Right lobe of liver (tissue), 6 donors: ENCODE results near the gene CDC14C. TPM values are rescaled to one million over a fixed set of nuclear protein-coding genes. Genes with fewer than 3 reads are reported as not detected.
A peak's percentile ranks its signal among the peaks of the same experiment; 100 is the strongest.

Source experiments
- ATAC-seq, 4 donors: fragments of 200-7000 bp; cut with Tn5 transposase; one replicate each; pipeline ENCODE4 v1.9.1; 2020; ENCODE audit warnings: mild to moderate bottlenecking in 4 of 4, moderate library complexity in 4 of 4
- DNase-seq, 3 donors: peaks; one replicate each; pipeline ENCODE4 v3.0.0-alpha.2; 2020
- H3K27ac ChIP-seq, 3 donors: fragments of 200-600 bp; one replicate each; pipeline ENCODE4 v1.8.0; 2022
- H3K27me3 ChIP-seq, 2 donors: fragments of 200-600 bp; one replicate each; pipeline ENCODE4 v1.8.0; 2022
- H3K36me3 ChIP-seq, 4 donors: fragments of 200-600 bp; sonication (generic) in 1 of 4; one replicate each; pipeline versions ENCODE4 v1.5.1 to v1.8.0; 2017 to 2022; ENCODE audit warnings: control low read depth in 1 of 4
- H3K4me1 ChIP-seq, 4 donors: fragments of 200-600 bp; sonication (generic) in 1 of 4; one replicate each; pipeline versions ENCODE4 v1.5.1 to v1.8.0; 2017 to 2022; ENCODE audit warnings: control low read depth in 1 of 4
- H3K4me3 ChIP-seq, 3 donors: fragments of 200-600 bp; one replicate each; pipeline ENCODE4 v1.8.0; 2022
- H3K9me3 ChIP-seq, 4 donors: fragments of 200-600 bp; sonication (generic) in 1 of 4; one replicate each; pipeline versions ENCODE4 v1.5.1 to v1.8.0; 2017 to 2022; ENCODE audit warnings: control low read depth in 1 of 4
- POLR2A ChIP-seq: fragments of 450-650 bp; IDR thresholded peaks from one replicate; pipeline ENCODE4 v1.6.1; 2017; ENCODE audit warnings: antibody characterized with exemption, mild to moderate bottlenecking
- WGBS: methylation state at CpG from one replicate; pipeline ENCODE4 v1.1.6; 2018; ENCODE audit warnings: low coverage, low lambda C conversion rate; ENCODE audit not compliant: insufficient coverage; ENCODE audit errors: missing lambda C conversion rate; 5-methylcytosine and 5-hydroxymethylcytosine counted together
- intact Hi-C, 2 donors: fragments of 100-400 bp; cut with DNase I; formaldehyde crosslinking; loops; one replicate each; pipeline versions ENCODE4 v1.11.2 to v1.14.1; 2022
- total RNA-seq, 6 experiments: library from RNA; depleted of rRNA in 2 of 6; stranded (reverse); fragments of >200 nt in 2 of 6; fragmentation: NEBNext Ultra II Directional in 3 of 6; extraction: Animal tissue kit (Norgen Biotek cat#: 25700) in 3 of 6; gene quantifications; one replicate each; pipeline versions ENCODE4 v1.1.0 to v1.2.4, GENCODE V29; 2016 to 2023
- TF ChIP-seq, protein P1 (sequence below), 4 donors: fragments of 200-600 bp in 3 of 4; fragments of 450-650 bp in 1 of 4; IDR thresholded peaks; one replicate each; pipeline versions ENCODE4 v1.5.1 to v1.8.0; 2016 to 2022; ENCODE audit warnings: antibody characterized with exemption in 4 of 4, mild to moderate bottlenecking in 2 of 4
- donor health status: DM: no; HTN: yes; CAD: no.
- donor health status: DM: no; HTN: no; CAD: no.
- donor health status: DM: no; HTN: no; CAD: no.
- donor health status: DM: no; HTN: yes; CAD: no.
- donor health status: DM: no; HTN: yes; CAD: no.

Gene CDC14C
- total RNA-seq, 6 experiments from 2014 or later, result not detected

DNA sequence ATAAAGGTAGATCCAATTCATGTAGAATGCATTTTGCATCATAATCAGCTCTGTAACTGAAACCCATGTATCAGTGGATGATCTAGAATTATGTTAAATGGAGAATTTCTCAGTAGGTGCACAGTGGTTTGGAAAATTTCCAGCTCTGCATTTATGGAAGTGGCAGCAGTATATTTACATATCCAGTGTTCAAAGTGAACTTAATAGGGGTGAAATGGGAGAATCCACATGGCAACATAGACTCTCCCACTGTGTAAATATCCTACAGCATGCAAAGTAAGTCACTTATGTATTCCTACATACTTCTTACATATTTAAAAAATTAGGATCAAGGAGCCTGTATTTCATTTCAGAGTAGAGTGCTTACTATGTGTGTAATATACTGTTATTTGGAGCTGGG, 35.3 kb downstream of the CDC14C start:
- intact Hi-C loops, result no loop called here
- Histone ChIP-seq H3K27ac (no peak overlapping the region), H3K4me3 (no peak overlapping the region), H3K4me1 (no peaks in the 10 kb centered on the region), H3K27me3 (no peaks in the 10 kb centered on the region), H3K36me3 (no peaks in the 10 kb centered on the region), H3K9me3 (no peaks in the 10 kb centered on the region)
- TF ChIP-seq, protein P1, sequence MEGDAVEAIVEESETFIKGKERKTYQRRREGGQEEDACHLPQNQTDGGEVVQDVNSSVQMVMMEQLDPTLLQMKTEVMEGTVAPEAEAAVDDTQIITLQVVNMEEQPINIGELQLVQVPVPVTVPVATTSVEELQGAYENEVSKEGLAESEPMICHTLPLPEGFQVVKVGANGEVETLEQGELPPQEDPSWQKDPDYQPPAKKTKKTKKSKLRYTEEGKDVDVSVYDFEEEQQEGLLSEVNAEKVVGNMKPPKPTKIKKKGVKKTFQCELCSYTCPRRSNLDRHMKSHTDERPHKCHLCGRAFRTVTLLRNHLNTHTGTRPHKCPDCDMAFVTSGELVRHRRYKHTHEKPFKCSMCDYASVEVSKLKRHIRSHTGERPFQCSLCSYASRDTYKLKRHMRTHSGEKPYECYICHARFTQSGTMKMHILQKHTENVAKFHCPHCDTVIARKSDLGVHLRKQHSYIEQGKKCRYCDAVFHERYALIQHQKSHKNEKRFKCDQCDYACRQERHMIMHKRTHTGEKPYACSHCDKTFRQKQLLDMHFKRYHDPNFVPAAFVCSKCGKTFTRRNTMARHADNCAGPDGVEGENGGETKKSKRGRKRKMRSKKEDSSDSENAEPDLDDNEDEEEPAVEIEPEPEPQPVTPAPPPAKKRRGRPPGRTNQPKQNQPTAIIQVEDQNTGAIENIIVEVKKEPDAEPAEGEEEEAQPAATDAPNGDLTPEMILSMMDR (IDR thresholded peaks at IDR 0.05), result no peak
- no peak for TF ChIP-seq POLR2A
- DNase-seq (no peak), ATAC-seq (no peak)

DNA sequence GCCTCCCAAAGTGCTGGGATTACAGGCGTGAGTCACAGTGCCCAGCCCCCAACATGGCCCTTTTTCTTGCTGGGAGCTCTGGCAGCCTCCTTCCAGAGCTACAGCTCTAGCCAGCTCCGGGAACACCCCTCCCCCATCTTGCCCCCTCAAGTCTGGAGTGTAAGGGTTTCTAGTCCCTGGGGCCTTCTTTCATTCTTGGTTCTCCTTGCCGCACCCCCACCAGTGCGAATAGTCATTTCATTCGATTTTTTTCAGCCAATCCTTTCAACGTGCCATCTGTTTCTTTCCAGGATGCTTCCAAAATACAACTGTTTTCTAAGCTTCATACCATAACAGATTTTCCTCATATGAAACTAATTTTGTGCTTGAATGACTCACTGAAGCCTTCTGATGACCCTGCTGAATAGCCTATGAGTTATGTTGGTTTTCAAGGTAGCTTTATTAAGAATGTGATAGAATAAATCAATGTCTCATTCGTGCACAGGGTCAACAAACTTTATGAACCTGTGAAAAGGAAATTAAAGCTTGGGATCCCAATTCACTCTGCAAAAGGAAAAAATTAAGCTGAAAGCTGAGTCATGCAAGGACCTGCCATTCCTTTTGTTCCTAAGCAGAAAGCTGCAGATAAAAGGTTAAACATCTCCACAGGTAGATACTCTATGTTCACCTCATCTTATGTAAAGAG, 38.6 kb downstream of the CDC14C start:
- H3K36me3 ChIP-seq, result no peaks in the 10 kb centered on the region
- WGBS, result 39% methylated on average over 7 of the region's 7 CpGs
- H3K4me3 ChIP-seq, result no peak overlapping the region
- DNase-seq (no peak), ATAC-seq (no peak)
- H3K27me3 ChIP-seq, result no peaks in the 10 kb centered on the region
- H3K9me3 ChIP-seq, result no peaks in the 10 kb centered on the region
- intact Hi-C loops, result no loop called here
- no peaks in the 10 kb centered on the region for H3K4me1 ChIP-seq
- H3K27ac ChIP-seq, result no peak overlapping the region
- TF ChIP-seq, protein P1 (IDR thresholded peaks at IDR 0.05), result no peak
- no peak for TF ChIP-seq POLR2A

DNA sequence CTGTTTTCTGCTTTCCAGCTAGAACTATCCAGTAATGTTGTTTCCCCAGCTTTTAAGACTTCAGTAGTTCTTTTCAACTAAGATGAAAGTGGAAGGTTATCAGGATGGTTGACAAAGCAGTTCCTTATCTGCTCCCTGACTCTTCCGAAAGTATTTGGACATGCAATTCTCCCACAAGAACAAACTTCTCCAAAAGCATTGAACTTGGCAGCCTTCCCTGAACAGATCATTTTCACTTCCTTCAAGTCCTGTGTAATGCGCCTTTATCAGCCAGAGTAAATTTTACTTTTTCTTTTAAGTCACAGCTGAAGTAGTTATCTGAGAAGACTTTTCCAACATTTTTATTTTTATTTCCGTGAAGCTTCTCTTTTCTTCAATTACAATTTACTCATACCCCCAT, 39.7 kb downstream of the CDC14C start:
- no peaks in the 10 kb centered on the region for H3K36me3 ChIP-seq
- DNase-seq, result no peak
- H3K27ac ChIP-seq, result no peak overlapping the region
- no peaks in the 10 kb centered on the region for H3K9me3 ChIP-seq
- no peaks in the 10 kb centered on the region for H3K4me1 ChIP-seq
- no peaks in the 10 kb centered on the region for H3K27me3 ChIP-seq
- TF ChIP-seq, protein P1 (IDR thresholded peaks at IDR 0.05), result no peak
- no peak for TF ChIP-seq POLR2A
- WGBS, result 15% methylated on average over 3 of the region's 3 CpGs
- peak in 2 of 4 donors; percentile 35 to 39 for ATAC-seq
- intact Hi-C loops, result no loop called here
- no peak overlapping the region for H3K4me3 ChIP-seq

DNA sequence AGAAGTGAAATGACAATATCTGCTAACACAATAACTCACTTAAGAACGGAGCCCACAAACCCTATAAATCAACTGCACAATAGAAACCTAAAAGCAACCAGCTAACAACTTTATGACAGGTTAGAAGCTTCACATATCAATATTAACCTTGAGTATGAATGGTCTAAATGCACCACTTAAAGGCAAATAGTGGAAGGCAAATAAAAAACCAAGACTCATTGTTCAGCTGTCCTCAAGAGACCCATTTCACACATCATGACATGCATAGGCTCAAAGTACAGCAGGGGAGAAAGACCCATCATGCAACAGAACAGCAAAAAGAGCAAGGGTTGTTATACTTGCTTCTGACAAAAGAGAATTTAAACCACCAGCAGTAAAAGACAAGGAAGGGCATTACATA, 46.8 kb downstream of the CDC14C start:
- no peak for TF ChIP-seq POLR2A
- TF ChIP-seq, protein P1 (IDR thresholded peaks at IDR 0.05), result no peak
- no peaks in the 10 kb centered on the region for H3K27me3 ChIP-seq
- DNase-seq (no peak), ATAC-seq (no peak)
- no peak overlapping the region for H3K27ac ChIP-seq
- WGBS, result 54% methylated on average over 1 of the region's 1 CpG
- no peak overlapping the region for H3K4me3 ChIP-seq
- no peaks in the 10 kb centered on the region for H3K36me3 ChIP-seq
- intact Hi-C loops, result no loop called here
- no peaks in the 10 kb centered on the region for H3K4me1 ChIP-seq
- no peaks in the 10 kb centered on the region for H3K9me3 ChIP-seq

DNA sequence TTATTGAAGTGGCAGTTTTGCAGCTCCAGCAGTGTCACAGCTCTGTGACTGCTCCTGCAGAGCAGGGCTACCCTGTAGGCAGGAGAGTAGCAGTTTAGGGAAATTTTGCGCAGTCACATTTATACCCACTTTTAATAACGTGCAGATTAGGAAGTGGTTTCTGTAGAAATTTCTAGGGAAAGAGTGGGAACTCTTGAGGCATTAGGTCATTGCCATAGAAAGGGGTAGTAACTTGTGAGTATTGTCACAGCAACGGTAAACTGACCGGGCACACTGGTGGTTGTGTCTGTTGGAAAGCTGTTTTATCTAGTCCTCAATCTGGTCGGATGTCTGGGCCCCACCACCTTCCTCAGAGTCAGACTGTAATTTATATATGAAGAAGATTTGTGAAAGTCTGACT, 51.9 kb downstream of the CDC14C start:
- TF ChIP-seq, protein P1 (IDR thresholded peaks at IDR 0.05), result no peak
- no peak for TF ChIP-seq POLR2A
- Histone ChIP-seq H3K27me3 (no peaks in the 10 kb centered on the region), H3K4me1 (no peaks in the 10 kb centered on the region), H3K4me3 (no peak overlapping the region), H3K9me3 (no peaks in the 10 kb centered on the region), H3K36me3 (no peaks in the 10 kb centered on the region), H3K27ac (no peak overlapping the region)
- DNase-seq, result no peak
- no peak for ATAC-seq
- intact Hi-C loops, result no loop called here
- WGBS, result 54% methylated on average over 5 of the region's 5 CpGs
